Measurements from ENCODE around the gene IL17REL.

IL17REL gene

GRCh38 chr22:50004918-50005317 is 7.6 kb downstream of the IL17REL start:
- TF ChIP-seq CTCF (IDR thresholded peaks at IDR 0.05; ENCODE audit: low read depth, low read length): no peak
- H3K4me3 ChIP-seq (ENCODE audit: low read depth, low read length): no peak overlapping the region

GRCh38 chr22:50002791-50003190 is 9.8 kb downstream of the IL17REL start:
- no peak overlapping the region for H3K4me3 ChIP-seq (ENCODE audit: low read depth, low read length)
- no peak for TF ChIP-seq CTCF (IDR thresholded peaks at IDR 0.05; ENCODE audit: low read depth, low read length)

- no peak overlapping the region for H3K4me3 ChIP-seq (ENCODE audit: low read depth, low read length)
- TF ChIP-seq CTCF (IDR thresholded peaks at IDR 0.05; ENCODE audit: low read depth, low read length): no peak
These were observed 11.0 kb downstream of the IL17REL start for GRCh38 chr22:50001388-50002231.

GRCh38 chr22:50000587-50001387 is 11.8 kb downstream of the IL17REL start:
- TF ChIP-seq CTCF (IDR thresholded peaks at IDR 0.05; ENCODE audit: low read depth, low read length): no peak
- H3K4me3 ChIP-seq (ENCODE audit: low read depth, low read length): no peak overlapping the region

- no peak for TF ChIP-seq CTCF (IDR thresholded peaks at IDR 0.05; ENCODE audit: low read depth, low read length)
- H3K4me3 ChIP-seq (ENCODE audit: low read depth, low read length): no peak overlapping the region
These were observed 12.5 kb downstream of the IL17REL start for GRCh38 chr22:49999946-50000586.

GRCh38 chr22:49999063-49999945 is 13.3 kb downstream of the IL17REL start:
- H3K4me3 ChIP-seq (ENCODE audit: low read depth, low read length): no peak overlapping the region
- TF ChIP-seq CTCF (IDR thresholded peaks at IDR 0.05; ENCODE audit: low read depth, low read length): no peak

All from WI38 (cell line).